Panc1 (cell line): ENCODE results near the gene TRAM2. TPM values are rescaled to one million over a fixed set of nuclear protein-coding genes. Genes with fewer than 3 reads are reported as not detected.

ENCODE experiments used
- ATAC-seq: fragments of 200-7000 bp; cut with Tn5 transposase; 2 replicates; pipeline ENCODE4 v1.9.1; 2020; ENCODE audit warnings: mild to moderate bottlenecking, moderate library complexity
- BruUV-seq: library from RNA; stranded (reverse); fragments of 400-500 nt; replicated peaks from 2 replicates; lab custom pipeline; 2021; lab: Mats Ljungman, UMichigan
- CTCF ChIA-PET: fragments of 300-600 bp; sonication (Branson Sonifier 250); formaldehyde crosslinking; loops from one replicate; lab custom pipeline; 2022; ENCODE audit warnings: antibody characterized with exemption; lab: Charles Lee
- POLR2A ChIA-PET: fragments of 300-600 bp; sonication (Branson Sonifier 250); formaldehyde crosslinking; loops from one replicate; lab custom pipeline; 2022; ENCODE audit warnings: antibody characterized with exemption; lab: Charles Lee
- DNase-seq: peaks from one replicate; pipeline ENCODE4 v3.0.0-alpha.2; 2010; ENCODE audit warnings: low read depth, low spot score
- H3K27ac ChIP-seq: 2 replicates; pipeline ENCODE4 v1.5.1; 2011; ENCODE audit warnings: mild to moderate bottlenecking, low read length, inconsistent platforms
- H3K27me3 ChIP-seq: fragments of 200-500 bp; sonication (Bioruptor generic); 2 replicates; pipeline ENCODE4 v1.6.0; 2014; ENCODE audit warnings: low read length, inconsistent platforms; ENCODE audit not compliant: control insufficient read depth, insufficient read depth
- H3K36me3 ChIP-seq: fragments of 200-500 bp; sonication (Bioruptor generic); 2 replicates; pipeline ENCODE4 v1.5.1; 2014; ENCODE audit warnings: inconsistent platforms, mild to moderate bottlenecking, low read length, moderate library complexity; ENCODE audit not compliant: control insufficient read depth, insufficient read depth
- H3K4me1 ChIP-seq: 2 replicates; pipeline ENCODE4 v1.5.1; 2011; ENCODE audit warnings: inconsistent platforms, mild to moderate bottlenecking, low read length, moderate library complexity; ENCODE audit not compliant: control insufficient read depth, insufficient read depth
- H3K4me3 ChIP-seq, 2 experiments: 2 replicates each; pipeline ENCODE4 v1.5.1; 2011 to 2012; ENCODE audit warnings: low read depth in 2 of 2, low read length in 2 of 2, mild to moderate bottlenecking in 2 of 2, inconsistent platforms in 1 of 2, moderate library complexity in 1 of 2
- H3K9me3 ChIP-seq: fragments of 200-500 bp; sonication (Bioruptor generic); 2 replicates; pipeline ENCODE4 v1.5.1; 2014; ENCODE audit warnings: low read depth, mild to moderate bottlenecking, inconsistent platforms, low read length, moderate library complexity; ENCODE audit not compliant: control insufficient read depth, insufficient read depth
- POLR2AphosphoS5 ChIP-seq: IDR thresholded peaks from 2 replicates; pipeline ENCODE4 v1.6.1; 2012; ENCODE audit warnings: mild to moderate bottlenecking, low read depth, low read length, moderate library complexity
- SIN3A ChIP-seq: IDR thresholded peaks from 2 replicates; pipeline ENCODE4 v1.6.1; 2012; ENCODE audit warnings: low read depth, mild to moderate bottlenecking, low read length, moderate library complexity, borderline replicate concordance; ENCODE audit not compliant: insufficient read depth
- TCF7L2 ChIP-seq: IDR thresholded peaks from 2 replicates; pipeline ENCODE4 v1.6.1; 2011; ENCODE audit warnings: mild to moderate bottlenecking, low read depth, low read length, inconsistent platforms
- in situ Hi-C: cut with HindIII; loops from 2 replicates; pipeline ENCODE4 v1.10.0; 2016; ENCODE audit warnings: low sequenced_read_pairs, low pct_unique_long_range_greater_than_20kb
- intact Hi-C: fragments of 100-400 bp; cut with micrococcal nuclease; formaldehyde crosslinking; loops from one replicate; pipeline ENCODE4 v1.10.0; 2022; ENCODE audit not compliant: unreplicated experiment
- total RNA-seq: library from RNA; stranded (reverse); gene quantifications from one replicate; pipeline ENCODE4 v1.2.1, GENCODE V29; 2021; ENCODE audit not compliant: unreplicated experiment
- TF ChIP-seq, protein P1 (sequence below), 2 experiments: IDR thresholded peaks; 2 replicates each; pipeline ENCODE4 v1.6.1; 2011 to 2012; ENCODE audit warnings: low read depth in 2 of 2, control low read depth in 1 of 2, low read length in 1 of 2, mild to moderate bottlenecking in 1 of 2, moderate library complexity in 1 of 2; ENCODE audit not compliant: insufficient read depth in 1 of 2
- TF ChIP-seq, protein P2 (sequence below): fragments of 450-650 bp; IDR thresholded peaks from 2 replicates; pipeline ENCODE4 v1.5.1; 2017; ENCODE audit warnings: mild to moderate bottlenecking

The TRAM2 gene
- total RNA-seq, 1 experiment from 2014 or later = 56.7 TPM

DNA sequence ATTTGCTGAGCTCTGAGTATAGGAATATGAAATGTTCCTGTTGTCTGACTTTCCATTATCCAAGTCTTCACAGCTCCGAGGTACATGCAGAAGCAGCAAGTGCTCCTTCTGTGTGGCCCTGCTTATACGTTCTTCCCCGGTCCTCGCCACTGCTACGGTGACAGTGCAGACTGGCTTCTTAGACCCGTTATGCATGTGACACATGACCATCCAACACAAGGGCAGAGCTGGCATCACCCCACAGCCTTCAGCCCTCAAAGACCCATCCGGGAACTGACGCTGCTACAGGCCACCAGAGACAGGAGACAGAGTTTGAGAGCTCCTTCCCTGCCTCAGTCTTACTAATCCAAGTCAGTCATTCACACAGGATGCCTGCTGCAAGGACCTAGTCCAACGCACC is 70.4 kb downstream of the TRAM2 start:
- BruUV-seq = no TSS peak
- POLR2A ChIA-PET = no interaction called here
- in situ Hi-C loops = no loop called here
- Histone ChIP-seq H3K4me3 (no peak overlapping the region), H3K27me3 (no peaks in the 10 kb centered on the region), H3K27ac (no peak overlapping the region), H3K4me1 (peaks cover 17% of the 10 kb centered on the region), H3K9me3 (no peaks in the 10 kb centered on the region), H3K36me3 (peaks cover 7% of the 10 kb centered on the region)
- intact Hi-C loops = no loop called here
- ATAC-seq (no peak), DNase-seq (no peak)
- CTCF ChIA-PET = interaction anchor here (0.6 kb wide), 1 partner anchor 80 kb away, joined by 3 read pairs; no protein-coding TSS in a partner anchor
- TF ChIP-seq POLR2AphosphoS5 (no peak), SIN3A (no peak), TCF7L2 (no peak)
- TF ChIP-seq, protein P1, sequence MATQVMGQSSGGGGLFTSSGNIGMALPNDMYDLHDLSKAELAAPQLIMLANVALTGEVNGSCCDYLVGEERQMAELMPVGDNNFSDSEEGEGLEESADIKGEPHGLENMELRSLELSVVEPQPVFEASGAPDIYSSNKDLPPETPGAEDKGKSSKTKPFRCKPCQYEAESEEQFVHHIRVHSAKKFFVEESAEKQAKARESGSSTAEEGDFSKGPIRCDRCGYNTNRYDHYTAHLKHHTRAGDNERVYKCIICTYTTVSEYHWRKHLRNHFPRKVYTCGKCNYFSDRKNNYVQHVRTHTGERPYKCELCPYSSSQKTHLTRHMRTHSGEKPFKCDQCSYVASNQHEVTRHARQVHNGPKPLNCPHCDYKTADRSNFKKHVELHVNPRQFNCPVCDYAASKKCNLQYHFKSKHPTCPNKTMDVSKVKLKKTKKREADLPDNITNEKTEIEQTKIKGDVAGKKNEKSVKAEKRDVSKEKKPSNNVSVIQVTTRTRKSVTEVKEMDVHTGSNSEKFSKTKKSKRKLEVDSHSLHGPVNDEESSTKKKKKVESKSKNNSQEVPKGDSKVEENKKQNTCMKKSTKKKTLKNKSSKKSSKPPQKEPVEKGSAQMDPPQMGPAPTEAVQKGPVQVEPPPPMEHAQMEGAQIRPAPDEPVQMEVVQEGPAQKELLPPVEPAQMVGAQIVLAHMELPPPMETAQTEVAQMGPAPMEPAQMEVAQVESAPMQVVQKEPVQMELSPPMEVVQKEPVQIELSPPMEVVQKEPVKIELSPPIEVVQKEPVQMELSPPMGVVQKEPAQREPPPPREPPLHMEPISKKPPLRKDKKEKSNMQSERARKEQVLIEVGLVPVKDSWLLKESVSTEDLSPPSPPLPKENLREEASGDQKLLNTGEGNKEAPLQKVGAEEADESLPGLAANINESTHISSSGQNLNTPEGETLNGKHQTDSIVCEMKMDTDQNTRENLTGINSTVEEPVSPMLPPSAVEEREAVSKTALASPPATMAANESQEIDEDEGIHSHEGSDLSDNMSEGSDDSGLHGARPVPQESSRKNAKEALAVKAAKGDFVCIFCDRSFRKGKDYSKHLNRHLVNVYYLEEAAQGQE (IDR thresholded peaks at IDR 0.05; ENCODE audit: insufficient read depth in 1 of 2, low read depth in 2 of 2, low read length in 1 of 2) = no peak
- TF ChIP-seq, protein P2, sequence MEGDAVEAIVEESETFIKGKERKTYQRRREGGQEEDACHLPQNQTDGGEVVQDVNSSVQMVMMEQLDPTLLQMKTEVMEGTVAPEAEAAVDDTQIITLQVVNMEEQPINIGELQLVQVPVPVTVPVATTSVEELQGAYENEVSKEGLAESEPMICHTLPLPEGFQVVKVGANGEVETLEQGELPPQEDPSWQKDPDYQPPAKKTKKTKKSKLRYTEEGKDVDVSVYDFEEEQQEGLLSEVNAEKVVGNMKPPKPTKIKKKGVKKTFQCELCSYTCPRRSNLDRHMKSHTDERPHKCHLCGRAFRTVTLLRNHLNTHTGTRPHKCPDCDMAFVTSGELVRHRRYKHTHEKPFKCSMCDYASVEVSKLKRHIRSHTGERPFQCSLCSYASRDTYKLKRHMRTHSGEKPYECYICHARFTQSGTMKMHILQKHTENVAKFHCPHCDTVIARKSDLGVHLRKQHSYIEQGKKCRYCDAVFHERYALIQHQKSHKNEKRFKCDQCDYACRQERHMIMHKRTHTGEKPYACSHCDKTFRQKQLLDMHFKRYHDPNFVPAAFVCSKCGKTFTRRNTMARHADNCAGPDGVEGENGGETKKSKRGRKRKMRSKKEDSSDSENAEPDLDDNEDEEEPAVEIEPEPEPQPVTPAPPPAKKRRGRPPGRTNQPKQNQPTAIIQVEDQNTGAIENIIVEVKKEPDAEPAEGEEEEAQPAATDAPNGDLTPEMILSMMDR = no peak

DNA sequence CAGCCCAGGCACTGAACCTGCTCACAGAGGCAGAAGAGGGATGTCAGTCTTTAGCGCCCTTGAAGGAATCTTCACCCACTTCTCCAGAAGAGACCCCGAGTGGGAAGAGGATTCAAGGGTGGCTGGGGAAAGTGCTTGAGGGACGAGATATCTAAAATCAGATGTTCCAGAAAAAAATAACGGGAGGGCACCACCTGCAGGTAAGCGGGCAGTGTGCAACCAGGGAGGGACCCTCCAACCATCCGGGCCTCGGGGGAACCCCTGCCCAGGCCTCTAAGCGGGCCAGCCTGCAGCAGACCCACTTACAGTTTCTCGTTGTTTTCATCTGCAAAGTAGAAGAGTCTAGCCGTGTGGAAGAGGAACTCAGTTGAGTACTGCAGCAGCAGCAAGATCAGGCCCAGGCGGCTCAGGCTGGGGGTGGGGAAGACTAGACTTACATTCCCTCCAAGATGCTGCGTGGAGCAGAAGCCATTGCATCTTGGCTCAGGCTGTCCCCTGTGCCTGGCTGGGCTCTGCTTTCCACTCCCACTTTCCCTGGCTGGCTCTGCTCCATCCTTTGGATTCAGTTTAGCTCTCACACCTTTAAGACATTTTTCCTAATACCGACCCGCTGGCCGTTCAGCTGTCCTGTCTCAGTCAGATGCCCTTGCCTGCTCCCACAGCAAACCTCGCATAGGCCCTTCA is 71.0 kb downstream of the TRAM2 start:
- CTCF ChIA-PET = interaction anchor here (0.6 kb wide), 1 partner anchor 79 kb away, joined by 3 read pairs; no protein-coding TSS in a partner anchor
- DNase-seq = no peak
- H3K4me3 ChIP-seq = no peak overlapping the region
- no peak for ATAC-seq
- TF ChIP-seq, protein P1 (IDR thresholded peaks at IDR 0.05; ENCODE audit: insufficient read depth in 1 of 2, low read depth in 2 of 2, low read length in 1 of 2) = no peak
- TF ChIP-seq SIN3A (no peak), TCF7L2 (no peak), POLR2AphosphoS5 (no peak)
- TF ChIP-seq, protein P2 = no peak
- no peaks in the 10 kb centered on the region for H3K27me3 ChIP-seq
- peaks cover 17% of the 10 kb centered on the region for H3K4me1 ChIP-seq
- no peak overlapping the region for H3K27ac ChIP-seq
- peaks cover 7% of the 10 kb centered on the region for H3K36me3 ChIP-seq
- no TSS peak for BruUV-seq
- POLR2A ChIA-PET = no interaction called here
- intact Hi-C loops (no loop called here), in situ Hi-C loops (no loop called here)
- H3K9me3 ChIP-seq = no peaks in the 10 kb centered on the region
